Activated CD4-positive, alpha-beta T cell treated with anti-CD3 and anti-CD28 coated beads, Interleukin-2, Interleukin-6, amounts not matched to agents 100 ng/mL and 50 ng/mL, durations not matched to agents 16 hours and 8 hours (primary cell): ENCODE data around the gene GSC2.

ENCODE experiments used
- DNase-seq: peaks from one replicate; pipeline ENCODE4 v3.0.0-alpha.2; 2020

The GSC2 gene

DNA sequence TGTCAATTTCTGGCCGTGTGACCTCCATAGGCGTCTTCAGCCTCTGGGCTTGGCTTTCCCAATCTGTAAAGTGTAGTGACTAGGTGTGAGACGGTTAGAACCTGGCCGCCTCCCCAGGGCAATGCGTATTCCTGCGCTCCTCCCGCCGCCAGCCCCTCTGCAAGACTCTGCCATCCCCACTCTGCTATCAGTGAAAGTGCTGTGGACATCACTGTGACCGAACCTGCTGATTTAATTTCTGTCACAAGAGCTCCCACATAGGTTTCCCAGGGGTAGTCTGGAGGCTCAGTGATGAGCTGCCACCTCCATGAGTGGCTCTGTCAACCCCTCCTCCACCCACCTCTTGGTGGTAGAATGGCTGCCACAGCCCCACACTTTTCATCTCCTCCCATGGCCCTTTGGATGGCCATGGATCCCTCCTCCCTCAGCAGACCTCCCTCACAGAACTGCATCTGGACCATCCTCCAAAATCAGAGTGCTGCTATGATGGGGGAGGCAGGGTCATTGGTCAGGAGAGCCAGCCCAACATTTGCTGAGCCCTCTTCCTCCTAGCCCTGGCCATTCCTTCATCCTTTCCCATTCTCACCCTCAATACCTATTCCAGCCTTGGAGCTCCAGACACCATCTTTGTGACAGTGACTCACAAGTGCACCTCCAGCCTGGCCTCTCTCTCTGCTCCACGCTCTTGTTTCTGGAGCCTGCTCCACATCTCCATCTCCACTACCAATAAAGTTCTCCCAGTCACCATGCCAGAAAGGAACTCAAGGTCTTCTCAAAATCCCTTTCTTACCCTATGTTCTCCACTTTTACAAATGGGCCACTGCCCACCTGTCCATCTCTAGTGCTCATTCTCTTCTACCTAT lies 1.5 kb upstream of the GSC2 start:
- no peak for DNase-seq

DNA sequence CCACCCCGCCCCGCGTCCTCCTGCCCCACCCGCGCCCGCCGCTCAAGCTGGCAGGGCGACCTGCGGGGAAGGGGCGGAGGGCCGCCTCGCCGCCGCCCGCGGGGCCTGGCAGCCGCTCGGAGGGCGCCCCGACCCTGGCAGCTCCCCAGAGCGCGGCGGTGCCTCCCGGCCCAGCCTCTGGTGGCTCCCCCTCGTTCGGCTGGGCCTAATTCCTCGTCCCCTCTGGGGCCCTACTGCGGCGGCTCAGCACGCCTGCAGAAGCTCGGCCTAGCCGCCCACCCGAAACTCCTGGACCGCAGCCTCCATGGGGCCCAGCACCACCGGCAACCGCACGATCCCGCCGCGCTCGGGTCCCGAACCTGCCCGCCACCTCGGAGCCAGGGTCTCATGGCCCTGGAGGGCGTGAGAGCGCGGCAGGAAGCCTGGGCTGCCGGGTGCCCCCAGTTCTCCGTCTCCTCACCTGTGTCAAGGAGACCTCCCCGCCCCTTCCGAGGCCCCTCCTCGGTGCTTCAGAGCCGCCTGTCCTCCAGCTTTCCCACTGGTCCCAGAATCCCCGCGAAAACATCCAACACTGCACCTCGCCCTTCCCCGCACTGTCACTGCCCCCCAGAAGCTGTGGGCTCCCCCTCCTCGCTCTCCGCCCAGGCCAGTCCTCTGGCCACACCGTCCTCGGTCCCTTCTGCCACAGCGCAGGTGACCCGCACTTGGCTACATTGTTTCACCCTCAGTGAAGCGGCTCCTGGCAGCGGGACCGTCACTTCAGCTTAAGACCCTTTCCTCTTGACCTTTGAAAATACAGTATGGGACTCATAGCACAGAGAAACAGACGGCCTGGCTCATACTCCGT lies 613 bp upstream of the GSC2 start:
- DNase-seq, result no peak

DNA sequence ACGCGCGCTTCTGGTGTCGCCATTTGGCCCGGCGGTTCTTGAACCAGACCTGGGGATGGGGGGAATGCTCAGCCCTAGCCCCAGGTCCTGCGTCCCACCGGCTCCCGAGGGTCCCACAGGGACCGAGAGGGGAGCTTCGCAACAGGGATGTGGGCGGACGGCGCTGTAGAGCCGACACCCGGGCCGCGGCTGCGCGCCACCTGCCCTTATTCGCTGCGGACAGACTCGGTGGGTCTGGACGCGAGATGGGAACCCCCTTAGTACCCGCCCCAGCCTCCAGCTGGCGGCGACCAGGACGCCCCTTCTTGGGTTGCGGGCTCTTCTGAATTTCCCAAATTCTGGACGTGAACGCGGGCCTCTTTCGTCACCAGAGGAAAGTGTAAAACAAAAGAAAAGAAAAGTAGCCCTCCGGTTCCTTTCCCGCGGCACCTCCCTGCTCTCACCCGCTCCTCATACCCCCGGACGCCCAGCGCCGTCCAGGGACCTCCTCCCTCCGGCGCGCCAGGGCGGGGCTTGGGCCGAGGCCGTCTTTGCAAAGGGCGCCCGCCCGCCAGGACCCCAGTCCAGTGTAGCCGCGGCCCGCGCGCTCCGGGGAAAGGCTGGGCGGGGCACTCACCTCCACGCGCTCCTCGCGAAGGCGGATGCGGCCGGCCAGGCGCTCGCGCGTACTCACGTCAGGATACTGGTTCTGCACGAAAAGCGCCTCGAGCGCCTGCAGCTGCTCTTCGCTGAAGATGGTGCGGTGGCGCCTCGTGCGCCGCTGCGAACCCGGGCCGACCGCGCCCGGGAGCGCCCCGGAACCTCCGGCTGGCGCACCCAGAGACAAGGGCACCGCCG lies 827 bp downstream of the GSC2 start:
- peak; percentile 64 for DNase-seq

DNA sequence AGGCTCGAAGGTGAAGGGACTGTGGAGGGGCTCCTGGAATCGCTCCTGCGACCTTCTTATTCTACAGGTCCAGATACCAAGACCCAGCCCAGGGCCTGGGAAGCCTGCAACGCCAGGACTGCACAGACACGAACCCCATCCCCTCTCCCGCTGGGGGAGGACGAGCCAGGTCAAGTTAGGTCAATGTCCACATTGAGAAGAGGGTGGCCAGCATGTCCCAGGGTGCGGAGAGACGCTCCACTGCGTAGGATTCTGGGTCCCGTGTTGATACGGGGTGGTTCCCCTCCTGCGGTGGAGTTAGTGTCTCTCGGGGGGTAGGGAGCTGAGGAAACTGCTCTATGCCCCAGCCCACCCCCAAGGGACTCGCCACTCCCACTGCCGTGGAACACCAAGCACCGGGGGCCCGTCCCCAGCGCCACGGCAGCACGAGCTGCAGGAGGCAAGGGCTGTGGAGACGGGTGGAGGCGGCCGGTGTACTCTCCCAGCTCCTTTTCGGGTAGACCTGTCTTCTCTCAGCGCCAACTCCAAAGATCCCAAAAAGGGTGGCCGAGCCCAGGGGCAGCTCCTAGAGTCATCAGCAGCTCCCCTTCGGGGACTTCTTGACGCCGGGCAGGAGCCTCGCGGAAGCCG lies 1.6 kb downstream of the GSC2 start:
- no peak for DNase-seq

DNA sequence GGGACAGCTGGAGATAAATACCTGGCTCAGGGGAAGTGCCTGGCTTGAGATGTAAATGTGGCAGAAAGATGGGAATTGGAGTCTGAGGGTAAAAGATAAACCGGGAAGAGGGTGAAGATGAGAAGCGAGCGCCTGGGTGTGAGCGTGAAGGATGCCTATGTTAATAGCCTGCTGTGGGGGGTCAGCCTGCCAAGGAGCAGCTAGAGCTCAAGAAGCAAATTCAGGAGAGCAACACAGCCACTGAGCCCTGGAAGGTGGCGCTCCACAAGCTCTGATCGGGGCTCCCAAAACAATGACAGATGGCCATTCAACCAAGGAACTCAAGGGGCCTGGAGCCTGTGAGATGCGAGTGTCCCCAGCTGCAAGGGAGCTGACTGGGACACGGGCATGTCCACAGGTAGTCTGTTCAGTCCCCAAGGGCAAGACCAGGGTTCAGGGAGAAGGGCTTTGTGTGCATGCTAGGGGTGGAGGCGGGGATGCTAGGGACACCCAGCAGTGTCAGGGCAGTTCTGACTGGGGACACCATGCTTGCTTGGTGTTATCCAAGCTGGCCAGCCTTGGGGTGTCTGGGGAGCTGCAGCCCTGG lies 2.8 kb downstream of the GSC2 start:
- no peak for DNase-seq

DNA sequence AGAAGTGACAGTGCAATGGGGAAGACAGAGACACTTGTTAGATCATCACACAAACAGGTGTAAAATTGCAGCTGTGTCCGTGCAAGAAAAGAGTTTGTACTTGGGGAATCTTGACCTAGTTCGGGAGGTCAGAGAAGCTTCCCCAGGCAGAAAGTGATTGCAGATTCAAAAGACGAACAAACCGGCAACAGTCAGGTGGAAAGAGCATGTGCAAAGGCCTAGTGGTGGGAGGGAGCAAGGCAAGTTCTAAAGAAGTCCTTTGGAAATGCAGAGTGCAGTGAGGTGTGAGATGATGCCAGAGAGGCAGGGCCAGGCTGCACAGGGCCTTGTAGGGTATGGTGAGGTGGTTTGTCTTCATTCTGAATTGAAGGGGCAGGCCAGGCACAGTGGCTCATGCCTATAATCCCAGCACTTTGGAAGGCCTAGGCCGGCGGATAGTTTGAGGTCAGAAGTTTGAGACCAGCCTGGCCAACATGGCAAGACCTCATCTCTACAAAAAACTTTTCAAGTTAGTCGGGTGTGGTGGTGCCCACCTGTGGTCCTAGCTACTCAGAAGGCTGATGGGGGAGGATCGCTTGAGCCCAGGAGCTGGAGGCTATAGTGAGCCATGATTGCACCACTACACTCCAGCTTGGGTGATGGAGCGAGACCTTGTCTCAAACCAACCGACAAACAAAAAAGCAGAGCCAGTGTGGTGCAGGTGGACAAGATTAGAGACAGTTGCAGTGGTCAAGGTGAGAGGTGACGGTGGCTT lies 3.7 kb downstream of the GSC2 start:
- DNase-seq, result no peak

DNA sequence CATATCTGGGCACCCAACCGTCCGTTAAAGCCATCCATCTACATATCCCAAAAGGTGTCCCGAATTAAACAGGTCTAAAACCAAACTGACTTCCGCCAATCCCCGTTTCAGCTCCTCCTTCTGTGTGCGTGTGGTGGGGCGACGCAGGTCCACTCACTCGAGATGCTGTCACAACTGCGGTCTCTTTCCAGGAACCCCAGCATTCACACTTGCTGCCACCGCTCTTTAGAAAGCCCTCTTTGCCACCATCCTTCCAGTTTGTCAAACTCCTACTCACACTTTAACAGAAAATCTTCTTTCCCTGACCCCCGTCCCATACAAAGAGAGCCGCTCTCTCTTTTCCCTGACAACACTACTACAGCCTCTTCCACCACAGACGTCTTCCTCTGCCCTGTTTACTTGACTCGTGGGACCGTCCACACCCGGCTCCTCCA lies 6.1 kb downstream of the GSC2 start:
- peak; percentile 54 for DNase-seq

DNA sequence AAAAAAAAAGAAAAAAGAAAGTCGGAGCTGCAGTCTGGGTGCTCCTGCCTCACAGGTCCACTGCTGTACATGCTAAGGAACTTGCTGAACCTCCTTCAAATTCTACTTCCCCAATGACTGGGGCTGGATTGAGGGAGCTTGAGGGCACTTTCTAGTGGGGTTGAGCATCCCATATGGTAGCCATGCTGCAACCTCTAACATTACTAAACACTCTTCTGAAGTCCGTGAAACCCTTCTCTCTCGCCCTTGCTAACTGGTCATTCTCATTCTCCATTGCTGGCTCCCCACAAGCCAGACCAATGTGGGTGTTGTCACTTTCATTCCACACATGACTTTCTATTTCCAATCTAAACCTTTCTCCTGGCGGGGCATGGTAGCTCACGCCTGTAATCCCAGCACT lies 6.9 kb downstream of the GSC2 start:
- no peak for DNase-seq

DNA sequence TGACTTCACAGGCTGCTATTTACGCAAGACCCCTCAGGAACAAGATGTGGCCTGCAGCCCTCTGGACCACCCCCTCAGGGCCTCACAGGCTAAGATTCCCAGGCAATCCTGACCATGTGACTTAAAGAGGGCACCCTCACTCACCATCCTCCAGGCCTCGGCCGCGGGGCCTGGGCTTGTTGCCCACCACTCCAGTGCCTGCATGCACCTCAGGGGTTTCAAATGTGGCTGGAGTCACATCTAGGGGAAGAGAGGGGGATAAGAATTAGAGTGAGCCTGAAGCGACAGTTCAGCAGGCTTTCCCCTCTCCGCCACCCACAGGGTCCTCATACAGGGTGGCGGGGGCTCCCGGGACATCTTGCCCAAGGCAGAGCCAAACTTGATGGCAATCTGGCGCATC lies 7.7 kb downstream of the GSC2 start:
- no peak for DNase-seq

DNA sequence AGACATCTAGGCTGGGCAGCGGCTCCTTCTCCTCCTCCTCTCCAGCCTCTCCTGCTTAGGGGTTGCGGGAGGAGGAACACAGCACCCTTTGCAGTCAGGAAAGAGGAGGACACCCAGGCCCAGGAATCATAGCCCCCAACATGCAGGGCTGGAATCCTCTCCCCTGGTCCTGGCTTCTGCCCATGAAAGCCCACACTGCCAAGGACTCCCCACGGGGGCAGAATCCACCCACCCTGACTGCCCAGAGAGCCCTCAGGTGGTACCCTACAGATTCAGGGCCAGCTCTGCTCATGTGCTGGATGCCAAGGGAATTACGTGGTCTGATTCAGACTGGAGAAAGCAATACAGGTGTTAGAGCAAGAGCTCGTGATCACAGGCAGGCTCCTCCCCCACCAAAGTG lies 10.1 kb downstream of the GSC2 start:
- DNase-seq, result no peak

DNA sequence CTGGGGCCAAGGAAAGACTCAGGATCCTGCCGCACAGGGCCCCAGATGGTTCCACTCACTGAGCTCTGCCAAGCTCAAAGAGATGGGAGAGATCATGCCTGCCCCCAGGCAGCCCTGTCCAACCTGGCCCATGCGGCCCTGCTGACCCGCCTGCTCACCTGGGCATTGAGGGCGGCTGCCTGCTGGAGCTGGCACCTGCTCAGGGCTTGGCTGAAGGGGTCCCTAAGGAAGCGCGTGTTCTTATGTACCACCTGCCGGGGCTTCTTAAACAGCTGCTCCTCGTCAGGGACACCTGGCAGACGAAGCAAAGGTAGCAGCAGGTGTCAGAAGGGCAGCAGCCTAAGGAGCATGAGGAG lies 11.1 kb downstream of the GSC2 start:
- DNase-seq, result no peak

DNA sequence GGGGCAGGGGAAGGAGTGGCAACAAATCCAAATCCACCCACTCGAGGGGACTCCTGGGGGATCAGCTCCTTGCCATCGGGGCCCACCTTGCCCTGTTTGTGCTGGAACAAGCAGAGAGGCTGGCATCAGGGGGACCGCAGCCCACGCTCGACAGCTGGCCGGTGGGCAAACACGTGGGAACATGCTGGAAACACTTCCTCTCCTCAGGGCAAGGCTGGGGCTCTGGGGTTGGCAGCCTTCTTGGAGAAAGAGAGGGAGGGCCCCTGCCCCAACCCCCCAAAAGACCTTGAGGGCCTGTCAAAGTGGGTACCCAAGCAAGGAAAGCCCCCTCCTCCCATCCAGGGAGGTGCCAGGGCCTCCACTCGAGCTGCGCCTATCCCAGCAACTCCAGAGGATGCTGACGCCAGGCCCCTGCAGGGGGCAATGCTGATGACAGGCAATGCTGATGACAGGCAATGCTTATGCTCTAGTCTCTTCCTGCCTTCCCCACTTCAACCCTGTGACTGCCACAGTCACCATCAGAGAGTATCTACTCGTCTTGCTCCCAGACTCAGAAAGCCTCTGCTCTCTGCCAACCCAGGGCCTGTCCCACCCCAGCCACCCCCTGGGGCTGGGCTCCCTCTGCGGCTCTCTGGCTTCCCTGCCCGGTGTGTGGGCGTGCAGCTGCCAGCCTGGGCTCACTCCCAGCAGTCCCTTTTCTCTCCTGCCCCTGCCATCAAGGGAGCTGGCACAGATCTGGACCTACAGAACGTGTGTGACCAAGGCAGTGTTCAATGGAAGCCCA lies 11.7 kb downstream of the GSC2 start:
- DNase-seq, result no peak

DNA sequence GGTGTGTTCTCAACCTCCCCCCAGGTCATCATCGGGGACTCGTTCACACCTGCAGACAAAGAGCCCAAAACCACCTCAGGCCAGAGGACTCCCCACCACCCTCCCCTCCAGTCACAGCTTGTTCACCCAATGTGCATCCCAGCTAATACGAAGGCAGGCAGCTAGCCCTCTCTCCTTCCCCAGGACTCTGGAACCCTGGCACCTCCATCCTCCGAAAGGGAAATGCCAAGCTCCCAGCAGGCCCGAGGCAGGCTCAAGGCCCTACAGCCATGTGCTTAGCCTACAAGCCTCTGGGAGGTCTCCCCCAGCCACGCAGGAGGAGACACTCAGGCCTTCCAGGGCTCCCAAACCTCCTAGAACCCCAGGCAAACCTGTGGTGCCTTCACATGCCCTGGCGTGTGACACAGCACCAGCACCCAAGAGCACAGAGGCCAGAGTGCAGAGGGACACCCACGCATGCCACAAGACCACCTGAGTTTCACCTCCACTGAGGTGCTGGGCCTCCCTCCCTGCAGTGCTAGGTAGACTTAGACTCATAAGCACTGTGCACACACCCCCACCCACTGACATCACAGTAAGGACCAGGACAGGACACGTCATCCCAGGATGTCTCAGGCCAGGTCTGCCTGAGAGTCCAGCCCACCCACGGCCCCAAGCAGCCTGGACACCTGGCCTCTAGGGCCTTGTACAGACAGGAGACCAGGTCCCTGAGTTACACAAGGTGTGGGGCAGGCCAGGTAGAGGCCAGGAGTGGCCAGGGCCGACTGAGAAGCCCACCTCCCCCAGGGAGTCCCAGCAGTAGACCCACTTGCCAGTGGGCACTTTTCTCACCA lies 12.5 kb downstream of the GSC2 start:
- DNase-seq, result no peak

DNA sequence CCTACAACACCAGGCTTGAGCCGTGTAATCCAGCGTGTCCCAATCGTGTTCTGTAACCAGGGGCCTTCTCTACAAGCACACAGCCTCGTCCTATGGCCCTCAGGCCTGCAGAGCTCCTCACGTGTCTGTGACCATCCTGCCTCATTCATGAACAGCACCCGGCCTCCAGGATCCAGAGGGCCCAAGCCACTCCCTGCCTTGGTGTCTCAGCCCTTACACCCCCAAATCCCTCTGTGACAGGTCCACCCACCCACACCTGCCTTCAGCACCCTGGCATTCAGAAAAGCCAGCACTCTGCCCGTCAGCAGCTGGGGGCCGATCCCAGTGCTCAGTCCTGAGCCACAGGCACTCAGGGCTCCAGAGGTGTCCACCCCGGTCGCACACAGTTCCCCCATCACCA lies 13.2 kb downstream of the GSC2 start:
- DNase-seq, result no peak

DNA sequence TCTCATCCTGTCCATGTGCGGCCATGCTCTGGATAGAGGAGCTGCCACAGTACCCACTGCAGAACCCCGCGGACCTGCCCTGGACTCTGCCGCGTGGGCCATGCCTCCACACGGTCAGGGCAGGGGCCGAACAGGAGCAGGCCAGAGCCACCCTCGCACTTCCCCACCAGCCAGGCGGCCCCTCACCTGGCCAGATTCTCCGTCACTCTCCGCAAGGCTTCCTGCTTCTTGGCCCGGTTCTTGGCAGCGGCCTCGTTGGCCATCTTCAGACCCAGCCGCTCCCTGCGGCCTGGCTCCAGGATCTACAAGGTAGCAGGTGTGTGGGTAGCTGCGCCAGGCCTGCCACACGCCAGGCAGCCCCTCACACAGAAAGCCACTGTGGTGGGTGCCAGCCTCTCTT lies 15.2 kb downstream of the GSC2 start:
- DNase-seq, result no peak

DNA sequence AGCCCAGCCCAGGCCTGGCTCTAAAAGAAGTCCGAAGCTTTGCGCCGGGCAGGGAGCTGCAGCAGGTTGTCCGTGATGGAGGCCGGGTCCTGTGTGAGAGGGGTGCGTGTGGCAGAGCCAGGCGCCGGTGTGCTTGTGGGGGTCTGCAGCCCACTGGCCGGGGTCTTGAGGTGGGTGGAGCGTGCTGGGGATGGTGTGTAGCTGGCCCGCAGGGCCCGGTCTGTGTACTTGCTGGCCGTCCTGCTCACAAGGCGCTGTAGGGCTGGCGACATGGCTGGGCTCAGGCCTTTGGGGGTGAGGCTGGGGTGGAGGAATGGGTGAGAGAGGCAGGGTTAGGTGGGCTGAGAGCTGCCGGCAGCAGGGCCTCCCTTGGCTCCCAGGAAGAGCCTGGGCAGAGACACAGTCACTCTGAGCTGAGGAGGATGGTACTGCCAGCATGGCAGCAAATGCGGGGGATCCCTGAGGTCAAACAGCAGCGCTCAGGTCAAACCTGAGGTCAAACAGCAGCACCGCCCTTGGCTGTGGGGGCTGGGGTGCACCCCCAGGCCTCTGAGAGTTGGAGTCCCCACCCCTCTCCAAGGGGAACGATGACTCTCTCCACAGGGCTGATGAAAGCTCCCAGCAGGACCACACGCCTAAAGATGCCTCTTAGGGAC lies 15.8 kb downstream of the GSC2 start:
- no peak for DNase-seq

DNA sequence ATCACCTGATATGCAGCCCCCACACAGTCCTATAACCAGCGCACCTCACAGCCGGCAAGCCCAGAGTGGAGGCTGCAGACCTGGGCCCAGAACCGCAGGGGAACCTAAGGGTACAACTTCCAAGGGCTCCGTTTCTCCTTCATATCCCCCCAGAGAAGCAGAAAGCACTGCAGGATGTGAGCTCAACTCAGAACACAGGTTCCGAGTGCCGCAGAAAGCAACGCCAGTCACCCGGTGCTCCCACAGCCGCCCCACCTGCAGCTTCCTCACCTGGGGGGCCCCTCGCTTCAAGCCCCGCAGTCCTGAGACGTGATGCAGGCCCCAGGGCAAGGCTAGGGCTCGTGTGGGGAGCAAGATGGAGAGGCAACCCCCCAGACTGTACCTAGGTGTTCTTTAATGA lies 16.5 kb downstream of the GSC2 start:
- no peak for DNase-seq

DNA sequence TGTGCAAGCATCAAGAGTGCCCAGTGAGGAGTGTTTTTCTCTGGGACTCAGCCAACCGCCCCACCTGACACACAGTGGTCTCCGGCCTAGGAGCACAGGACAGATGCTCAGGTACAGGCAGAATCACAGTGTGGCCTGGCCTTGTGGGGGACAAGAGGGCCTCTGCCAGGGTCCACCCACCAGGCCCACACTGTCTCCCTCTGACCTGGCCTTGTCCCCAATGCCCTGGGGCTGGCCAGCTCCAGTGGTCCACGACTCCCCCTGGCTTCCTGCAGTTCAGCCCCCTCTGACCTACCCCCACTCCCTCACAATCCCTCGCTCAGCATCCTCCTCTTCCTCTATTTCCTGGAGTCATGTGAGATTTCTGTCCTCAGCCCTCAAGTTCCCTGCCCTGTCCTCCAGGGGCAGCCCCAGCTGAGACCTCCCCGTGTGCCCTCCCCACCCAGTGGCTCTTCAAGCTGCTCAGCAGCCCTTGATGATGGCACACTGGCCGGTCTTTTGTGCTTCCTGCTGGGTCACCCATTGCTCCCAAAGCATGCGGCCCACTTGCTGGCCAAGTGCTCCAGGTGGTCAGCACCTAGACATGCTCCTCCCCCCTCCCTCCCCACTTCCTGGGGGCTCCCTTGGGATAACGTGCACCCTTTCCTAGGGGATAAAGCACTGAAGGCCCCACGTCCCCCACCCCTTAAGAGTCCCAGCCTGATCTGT lies 17.2 kb downstream of the GSC2 start:
- DNase-seq, result no peak

DNA sequence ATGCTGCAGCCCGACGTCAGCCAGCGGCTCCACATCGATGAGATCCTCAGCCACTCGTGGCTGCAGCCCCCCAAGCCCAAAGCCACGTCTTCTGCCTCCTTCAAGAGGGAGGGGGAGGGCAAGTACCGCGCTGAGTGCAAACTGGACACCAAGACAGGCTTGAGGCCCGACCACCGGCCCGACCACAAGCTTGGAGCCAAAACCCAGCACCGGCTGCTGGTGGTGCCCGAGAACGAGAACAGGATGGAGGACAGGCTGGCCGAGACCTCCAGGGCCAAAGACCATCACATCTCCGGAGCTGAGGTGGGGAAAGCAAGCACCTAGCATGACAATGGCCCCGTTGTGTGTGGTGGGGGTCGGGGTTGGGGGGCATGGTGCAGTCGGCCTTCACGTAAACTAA lies 17.9 kb downstream of the GSC2 start:
- DNase-seq, result no peak
